ENCODE data around the gene CACNA1I. TPM values are rescaled to one million over a fixed set of nuclear protein-coding genes. Genes with fewer than 3 reads are reported as not detected.
A peak's percentile ranks its signal among the peaks of the same experiment; 100 is the strongest.

The CACNA1I gene
- total and polyA plus RNA-seq, 2 of the 8 experiments (the other 6 are each of a cell fraction or from before 2014, with no cell fraction given) = 0.77 to 1.2 TPM

DNA sequence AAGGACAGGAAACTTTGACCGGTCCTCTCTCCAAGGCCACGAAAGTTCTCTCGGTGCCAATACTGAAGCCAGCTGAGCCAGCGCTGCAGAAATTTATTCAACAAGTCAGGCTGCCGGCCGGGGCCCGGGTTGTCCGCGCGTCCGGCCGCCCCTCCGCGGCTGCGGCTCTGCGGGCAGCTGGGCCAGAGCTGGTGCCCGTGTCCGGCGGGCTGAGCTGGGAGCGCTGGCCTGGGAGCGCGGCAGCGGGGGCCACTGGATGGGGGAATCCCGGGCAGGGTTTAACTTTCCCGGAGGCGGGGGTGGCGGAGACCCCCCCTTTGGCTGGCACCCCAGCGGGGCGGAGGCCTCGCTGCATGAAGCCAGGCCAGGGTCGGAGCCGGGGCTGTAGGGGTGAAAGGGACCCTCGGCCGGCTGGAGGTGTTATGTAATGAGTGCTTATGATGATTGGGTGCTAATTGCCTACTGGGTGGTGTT is 12.3 kb upstream of the CACNA1I start:
- POLR2A ChIA-PET (ENCODE audit: partially characterized antibody) = interaction anchor here (0.6 to 2.6 kb wide), 4 partner anchors 23 to 417 kb away, joined by 3 to 9 read pairs (median 4); no protein-coding TSS in a partner anchor
- peak; percentile 50 for TF ChIP-seq EZH2 (IDR thresholded peaks at IDR 0.05; ENCODE audit: low read depth, low read length, severe bottlenecking)
- TF ChIP-seq RNF2 (IDR thresholded peaks at IDR 0.05; ENCODE audit: borderline replicate concordance, low read depth, low read length, missing control alignments, poor library complexity, severe bottlenecking) = peak; percentile 33
- TF ChIP-seq KDM4A (IDR thresholded peaks at IDR 0.05; ENCODE audit: low read depth, low read length, severe bottlenecking) = peak; percentile 22
- TF ChIP-seq KDM5A (IDR thresholded peaks at IDR 0.05; ENCODE audit: low read length) = no peak
- TF ChIP-seq SUZ12 (IDR thresholded peaks at IDR 0.05; ENCODE audit: low read length) = 0 out of 2 replicates have a peak, but pooled peaks have one; percentile 16
- TF ChIP-seq, protein P1, sequence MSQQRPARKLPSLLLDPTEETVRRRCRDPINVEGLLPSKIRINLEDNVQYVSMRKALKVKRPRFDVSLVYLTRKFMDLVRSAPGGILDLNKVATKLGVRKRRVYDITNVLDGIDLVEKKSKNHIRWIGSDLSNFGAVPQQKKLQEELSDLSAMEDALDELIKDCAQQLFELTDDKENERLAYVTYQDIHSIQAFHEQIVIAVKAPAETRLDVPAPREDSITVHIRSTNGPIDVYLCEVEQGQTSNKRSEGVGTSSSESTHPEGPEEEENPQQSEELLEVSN (IDR thresholded peaks at IDR 0.05) = no peak
- no peak for TF ChIP-seq SIX5 (IDR thresholded peaks at IDR 0.05; ENCODE audit: low read depth, low read length)
- TF ChIP-seq POLR2AphosphoS5 (IDR thresholded peaks at IDR 0.05; ENCODE audit: low read depth, low read length) = no peak

More for the DNA sequence above, 12.3 kb upstream of the CACNA1I start:
- Histone ChIP-seq H2BK12ac (ENCODE audit: low read depth, low read length) (no peak overlapping the region), H3K18ac (ENCODE audit: extremely low read depth, low read length) (no peak overlapping the region), H3K9ac (replicated peaks in 1 of 4; ENCODE audit: extremely low read depth in 1 of 4, low read depth in 3 of 4, low read length in 3 of 4) (no peak overlapping the region), H4K20me1 (replicated peaks in 1 of 2; ENCODE audit: control insufficient read depth in 1 of 2, insufficient read depth in 2 of 2, low read length in 2 of 2) (peaks cover 0 to 8% of the 10 kb centered on the region in 2 experiments), H4K91ac (replicated peaks; ENCODE audit: insufficient read length, low read length) (no peak overlapping the region), H2AK5ac (ENCODE audit: low read depth, low read length) (no peak overlapping the region), H3K36me3 (ENCODE audit: control insufficient read depth in 2 of 4, insufficient read depth in 4 of 4, low read length in 3 of 4) (peaks cover 0 to 3% (median 0%) of the 10 kb centered on the region in 4 experiments; a peak in 1 of 8 replicates), H3K79me2 (ENCODE audit: control insufficient read depth in 1 of 2, insufficient read depth in 2 of 2, low read length in 2 of 2) (no peaks in the 10 kb centered on the region), H3K4me2 (ENCODE audit: insufficient read depth in 1 of 2, low read depth in 2 of 2, low read length in 2 of 2) (peak overlapping the region; percentile 54 to 71), H4K5ac (ENCODE audit: insufficient read length, low read depth, low read length) (no peak overlapping the region), H3K23ac (ENCODE audit: insufficient read length) (no peak overlapping the region), H3K14ac (ENCODE audit: insufficient read length) (no peak overlapping the region), H3K23me2 (ENCODE audit: low read depth, low read length) (peaks cover under 1% of the 10 kb centered on the region; the same call in 1 of the 2 replicates), H2BK5ac (ENCODE audit: low read depth, low read length) (no peak overlapping the region), H3K4ac (replicated peaks; ENCODE audit: insufficient read length, low read depth, low read length) (no peak overlapping the region), H2BK20ac (ENCODE audit: low read length) (no peak overlapping the region), H3K27ac (ENCODE audit: low read depth, low read length) (no peak overlapping the region), H3K79me1 (ENCODE audit: low read depth, low read length) (no peaks in the 10 kb centered on the region), H4K8ac (ENCODE audit: extremely low read depth, insufficient read depth, low read length) (no peak overlapping the region), H2AFZ (ENCODE audit: low read length) (no peak overlapping the region), H3K9me3 (ENCODE audit: insufficient read depth in 2 of 2, low read depth in 1 of 2, low read length in 1 of 2) (no peaks in the 10 kb centered on the region), H3K4me1 (replicated peaks in 1 of 4; ENCODE audit: control insufficient read depth in 3 of 4, insufficient read depth in 4 of 4, low read length in 3 of 4) (peaks cover 4 to 21% (median 6%) of the 10 kb centered on the region in 4 experiments; a peak in 6 of 7 replicates), H3K56ac (replicated peaks; ENCODE audit: insufficient read length, low read depth, low read length) (no peak overlapping the region), H3K27me3 (replicated peaks in 1 of 4; ENCODE audit: control insufficient read depth in 3 of 4, extremely low read depth in 1 of 4, insufficient read depth in 3 of 4, low read length in 3 of 4) (peaks cover 30 to 51% (median 45%) of the 10 kb centered on the region in 4 experiments), H2BK120ac (replicated peaks; ENCODE audit: low read depth, low read length) (no peak overlapping the region), H3K4me3 (ENCODE audit: extremely low read depth in 1 of 4, insufficient read depth in 2 of 4, low read depth in 3 of 4, low read length in 4 of 4) (peak overlapping the region; percentile 10 to 53 (median 34); a peak in 6 of 8 replicates), H2BK15ac (ENCODE audit: low read length) (no peak overlapping the region)
- WGBS, 2 experiments (ENCODE audit: extremely low coverage in 1 of 2, insufficient coverage in 1 of 2, insufficient read length in 1 of 2, insufficient replicate concordance in 2 of 2, low coverage in 1 of 2, low lambda C conversion rate in 2 of 2, missing lambda C conversion rate in 1 of 2) = 28% methylated on average over 26 of the region's 34 CpGs; no CpG with 5 or more reads in 1 of the 2 experiments
- no peak for FAIRE-seq
- CTCF ChIA-PET (ENCODE audit: partially characterized antibody) = interaction anchor here (0.6 to 5.3 kb wide), 9 partner anchors 10 to 1188 kb away, joined by 3 to 47 read pairs (median 3); partner anchors contain the start of gene CACNA1I
- no peak for DNase-seq (ENCODE audit: low read depth in 1 of 2, low spot score in 2 of 2)
